HT1080 (cell line): ENCODE data around the gene XG. TPM values are rescaled to one million over a fixed set of nuclear protein-coding genes. Genes with fewer than 3 reads are reported as not detected.

Experiments used
- DNase-seq: peaks from one replicate; pipeline ENCODE4 v3.0.0-alpha.2; 2015; ENCODE audit warnings: low read depth
- total RNA-seq: library from RNA; depleted of rRNA; stranded (reverse); fragments of >200 nt; shearing (Covaris generic); gene quantifications from 2 replicates; pipeline ENCODE4 v1.2.3, GENCODE V29; 2014

Gene XG
- total RNA-seq, 1 experiment from 2014 or later, result not detected

GRCh38 chrX:2817036-2817435 is 65.2 kb downstream of the XG start:
- no peak for DNase-seq

- peak; percentile 8 for DNase-seq
These were observed 67.7 kb downstream of the XG start for GRCh38 chrX:2819345-2820135.

DNA sequence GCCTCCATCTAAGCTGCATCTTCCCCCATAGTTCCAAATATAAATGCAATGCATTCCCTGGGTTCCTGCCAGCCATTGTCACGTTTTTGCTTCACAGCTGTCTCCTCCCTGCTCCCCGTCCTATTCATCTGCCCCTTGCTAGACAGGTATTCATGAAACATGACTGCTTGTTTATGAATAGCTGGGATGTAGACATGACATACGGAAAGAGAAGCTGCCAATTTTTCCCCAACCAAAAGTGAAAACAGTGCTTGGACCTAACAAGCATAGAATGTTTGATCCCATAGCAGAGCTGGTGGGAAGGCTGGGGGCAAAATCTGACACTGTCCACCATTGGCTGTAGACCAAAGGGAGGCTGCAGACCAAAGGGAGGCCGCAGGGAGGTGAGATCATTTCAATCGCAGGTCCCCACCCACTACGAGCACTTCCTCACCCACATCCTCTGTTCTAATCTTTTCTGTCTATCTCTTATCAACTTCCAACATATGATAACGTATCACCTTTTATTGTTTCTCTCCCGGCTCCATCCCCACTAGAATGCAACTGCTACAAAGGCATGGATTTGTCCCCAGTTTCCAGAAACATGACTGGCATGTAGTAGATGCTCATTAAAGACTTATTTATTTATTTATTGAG is 68.4 kb downstream of the XG start:
- DNase-seq, result no peak

DNA sequence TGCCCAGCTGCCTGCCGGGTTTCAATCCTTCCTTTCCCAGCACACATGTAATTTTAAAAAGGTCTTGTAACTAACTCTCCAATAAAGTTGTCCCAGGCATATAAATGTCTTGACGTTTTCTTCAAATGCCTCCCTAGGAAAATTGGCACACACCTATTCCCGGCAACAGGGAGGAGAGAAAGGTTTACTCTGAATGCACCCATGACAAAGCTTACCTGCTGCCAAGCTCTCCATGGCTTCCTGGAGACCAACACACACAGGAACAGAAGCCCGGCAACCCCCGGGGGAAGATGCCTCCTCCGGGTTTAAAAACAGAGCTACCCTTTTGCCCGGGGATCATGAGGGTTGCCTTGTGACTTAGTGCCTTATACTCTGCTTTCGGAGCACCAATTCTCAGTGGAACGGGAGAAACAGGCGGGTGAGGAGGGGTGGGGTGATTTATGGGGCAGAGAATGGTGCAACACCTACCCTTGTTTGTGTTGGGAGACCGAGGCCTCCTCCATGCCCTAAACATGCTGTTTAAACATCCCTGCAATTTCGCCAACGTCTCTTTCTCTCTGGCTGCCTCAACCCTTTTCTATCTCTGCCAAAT is 72.1 kb downstream of the XG start:
- no peak for DNase-seq

DNA sequence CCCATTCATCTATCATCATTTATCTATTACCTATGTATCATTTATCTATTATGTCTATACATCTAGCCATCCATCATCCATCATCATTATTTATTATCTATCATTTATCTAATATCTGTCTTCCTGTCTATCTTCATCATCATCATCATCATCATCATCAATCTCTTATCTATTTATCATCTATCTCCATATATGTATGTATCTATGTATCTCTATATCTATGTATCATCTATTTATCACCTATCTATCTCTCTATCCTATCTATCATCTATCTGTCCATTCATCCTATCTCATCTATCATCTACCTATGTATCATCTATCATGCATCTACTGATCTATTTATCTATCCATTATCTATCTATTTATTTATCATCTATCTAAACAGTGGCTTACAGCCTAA is 73.0 kb downstream of the XG start:
- no peak for DNase-seq

DNA sequence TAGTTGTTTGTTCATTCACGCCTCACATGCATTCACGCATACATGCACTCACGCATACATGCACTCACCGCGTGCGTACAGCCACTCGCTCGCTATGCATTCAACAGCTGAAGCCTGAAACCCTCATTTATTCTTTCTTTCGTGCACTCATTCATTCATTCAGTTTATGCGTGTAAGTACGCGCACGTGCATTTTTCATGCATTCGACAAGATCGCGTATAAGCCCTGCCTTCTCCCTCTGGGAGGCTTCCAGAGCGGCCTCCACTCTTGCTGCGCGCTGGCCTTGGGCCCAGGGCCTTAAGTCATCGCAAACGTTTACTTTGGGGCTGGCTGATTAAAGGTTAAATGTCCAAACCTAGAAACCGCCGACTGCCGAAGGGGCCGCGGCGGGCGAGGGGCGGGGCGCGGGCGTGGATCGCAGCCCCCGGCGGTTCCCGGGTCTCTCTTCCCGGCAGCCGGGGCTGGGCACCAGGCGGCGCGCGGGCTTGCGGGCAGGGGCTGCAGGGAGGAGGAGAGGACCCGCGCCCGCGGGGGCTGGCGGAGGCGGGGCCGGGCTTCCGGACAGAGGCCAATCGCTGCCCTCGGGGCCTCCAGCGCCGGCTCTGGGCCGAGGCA is 76.6 kb downstream of the XG start, which contains the start of gene GYG2:
TSS of gene GYG2 (plus strand) at position 587 of the 615 bp plus-strand sequence. CDS start 1,259 bp downstream, outside the sequence.
- DNase-seq, result no peak

- no peak for DNase-seq
These were observed 77.1 kb downstream of the XG start for GRCh38 chrX:2828959-2829411.

- no peak for DNase-seq
These were observed 77.8 kb downstream of the XG start for GRCh38 chrX:2829469-2830246.

DNA sequence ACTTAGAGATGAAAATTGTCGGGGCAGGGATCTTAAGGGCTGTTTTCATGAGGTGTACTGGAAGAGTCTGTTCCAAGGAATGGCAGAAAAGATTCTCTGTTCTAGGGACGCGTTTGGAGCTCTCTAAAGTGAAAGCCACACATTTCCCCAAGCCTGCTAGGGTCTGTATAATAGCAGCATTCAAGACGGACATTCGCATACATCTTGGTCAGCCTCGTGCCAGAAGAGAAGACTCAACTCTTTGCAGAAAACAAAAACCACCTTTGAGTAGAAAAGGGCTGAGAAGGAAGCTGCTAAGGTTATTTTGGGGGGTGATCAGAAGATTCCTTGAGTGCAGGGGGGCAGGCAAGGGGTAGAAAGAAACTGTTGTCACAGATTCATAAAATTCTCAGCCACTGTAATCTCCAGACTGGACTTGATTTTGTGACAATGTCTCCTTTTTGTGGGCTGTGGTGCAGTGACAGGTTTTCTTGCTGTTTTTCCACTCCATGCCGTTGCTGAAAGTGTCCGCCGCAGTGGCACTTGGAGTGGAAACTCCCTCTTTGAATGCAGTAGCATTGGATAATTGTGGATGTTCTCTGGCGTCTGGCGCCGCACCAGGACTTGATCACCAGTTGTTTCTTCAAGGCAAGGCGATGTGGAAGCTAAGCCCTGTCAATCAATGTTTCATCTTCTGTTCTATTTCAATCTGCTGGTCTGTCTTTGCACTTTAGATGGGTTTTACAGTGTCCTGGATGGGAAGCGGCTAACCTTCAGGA is 79.8 kb downstream of the XG start:
- no peak for DNase-seq

GRCh38 chrX:2837961-2838360 is 86.1 kb downstream of the XG start:
- DNase-seq, result no peak

DNA sequence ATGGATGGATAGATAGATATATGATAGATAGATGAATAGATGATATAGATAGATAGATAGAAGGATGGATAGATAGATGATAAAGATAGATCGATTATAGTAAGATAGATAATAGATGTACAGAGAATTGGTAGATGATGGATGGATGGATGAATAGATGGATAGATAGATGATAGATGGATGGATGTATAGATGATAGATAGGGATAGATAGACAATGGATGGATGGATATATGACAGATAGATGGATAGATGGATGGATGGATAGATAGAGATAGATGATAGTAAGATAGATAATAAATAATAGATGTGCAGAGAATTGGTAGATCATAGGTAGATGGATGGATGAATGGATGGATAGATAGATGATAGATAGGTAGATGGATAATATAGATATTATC is 89.1 kb downstream of the XG start:
- DNase-seq, result no peak

DNA sequence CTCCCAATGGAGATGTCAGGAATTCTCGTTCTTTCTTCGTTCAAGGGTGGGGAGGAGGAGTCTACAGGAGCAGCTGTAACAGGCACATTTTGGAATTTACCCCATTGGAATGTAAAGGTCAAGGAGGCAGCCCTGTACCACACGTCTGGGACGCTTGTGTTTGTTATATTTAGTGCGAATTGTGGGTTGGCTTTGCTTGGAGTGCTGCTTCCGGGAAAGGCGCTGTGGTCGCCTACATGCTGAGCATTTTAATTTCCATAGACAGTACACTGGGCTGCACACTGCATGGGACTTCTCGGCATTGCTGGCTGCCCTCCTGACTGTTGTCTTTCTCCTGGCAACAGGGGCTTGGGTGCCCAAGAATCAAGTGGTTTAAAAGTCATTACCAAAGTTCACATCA is 89.7 kb downstream of the XG start:
- DNase-seq, result no peak

GRCh38 chrX:2846992-2847391 is 95.2 kb downstream of the XG start:
- no peak for DNase-seq

- DNase-seq, result peak; percentile 24
These were observed 97.0 kb downstream of the XG start for GRCh38 chrX:2848871-2849301.

DNA sequence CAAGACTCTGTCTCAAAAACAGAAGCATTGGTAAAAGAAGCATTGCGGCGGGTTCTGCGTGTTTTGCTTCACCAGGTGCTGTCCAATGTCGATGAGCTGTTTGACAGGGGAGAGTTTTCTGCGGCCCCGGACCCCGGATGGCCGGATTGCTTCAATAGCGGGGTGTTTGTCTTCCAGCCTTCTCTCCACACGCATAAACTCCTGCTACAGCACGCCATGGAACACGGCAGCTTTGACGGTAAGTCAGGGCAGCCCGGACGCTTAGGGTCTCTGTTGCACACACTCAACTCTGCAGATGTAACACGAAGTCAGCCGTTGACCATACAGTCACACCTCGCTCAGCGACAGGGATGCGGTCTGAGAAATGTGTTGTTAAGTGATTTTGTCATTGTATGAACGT is 103.1 kb downstream of the XG start:
- no peak for DNase-seq

DNA sequence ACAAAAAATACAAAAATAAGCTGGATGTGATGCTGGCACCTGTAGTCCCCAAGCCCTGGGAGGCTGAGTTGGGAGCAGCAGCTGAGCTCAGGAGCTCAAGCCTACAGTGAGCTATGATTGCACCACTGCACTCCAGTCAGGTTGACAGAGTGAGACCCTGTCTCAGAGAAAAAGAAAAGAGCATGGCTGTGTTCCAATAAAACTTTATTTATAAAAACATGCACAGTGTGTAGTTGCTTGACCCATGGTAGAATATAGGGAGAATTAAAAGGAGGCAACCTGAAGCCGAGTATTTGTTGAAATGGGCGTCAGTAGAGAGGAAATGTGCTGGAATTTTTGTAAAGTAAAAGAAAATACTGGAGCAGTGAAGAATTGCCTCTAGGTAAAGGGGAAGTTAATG is 103.9 kb downstream of the XG start:
- no peak for DNase-seq

DNA sequence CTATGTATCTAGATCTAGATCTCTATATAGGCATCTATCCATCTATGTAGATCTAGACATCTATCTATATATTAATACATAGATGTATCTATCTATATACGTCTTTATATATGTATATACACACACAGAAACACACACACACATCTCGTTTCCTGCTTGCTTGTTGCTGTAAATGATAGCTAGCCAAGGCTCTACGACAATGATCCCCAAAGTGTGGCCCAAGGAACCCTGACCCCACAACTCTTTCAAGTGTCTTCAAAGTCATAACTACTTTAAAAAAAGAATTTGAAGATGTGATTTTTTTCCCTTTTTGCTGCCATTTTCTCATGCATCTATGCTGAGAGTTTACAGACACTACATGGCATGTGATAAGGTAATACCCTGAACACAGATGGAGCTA is 105.7 kb downstream of the XG start:
- DNase-seq, result no peak

GRCh38 chrX:2859197-2859797 is 107.5 kb downstream of the XG start:
- no peak for DNase-seq

DNA sequence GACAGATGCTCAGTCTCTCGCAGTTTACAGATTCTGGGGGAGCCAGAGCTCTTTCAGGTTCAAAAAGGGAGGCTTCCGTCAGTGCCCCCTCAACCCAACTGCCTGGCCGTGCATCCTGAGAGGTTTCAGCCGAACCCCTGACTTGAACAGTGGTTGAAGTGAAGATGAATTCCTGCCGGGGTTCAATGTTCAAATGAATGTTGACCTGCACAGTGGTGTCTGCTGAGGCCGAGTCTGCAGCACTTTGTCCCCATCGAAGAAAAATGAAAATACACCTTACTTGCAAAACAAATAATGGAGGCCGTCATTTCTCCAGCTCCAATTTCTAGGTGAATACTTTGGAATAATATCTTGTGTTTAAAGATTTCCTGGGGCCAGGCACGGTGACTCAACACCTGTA is 110.6 kb downstream of the XG start:
- DNase-seq, result no peak

- DNase-seq, result no peak
These were observed 111.8 kb downstream of the XG start for GRCh38 chrX:2863646-2864045.
